ENCODE measurements around the gene MRPL23.

Gene MRPL23

GRCh38 chr11:1959786-1960185 is 12.7 kb downstream of the MRPL23 start:
- DNase-seq, result no peak

- no peak for DNase-seq
These were observed 16.7 kb downstream of the MRPL23 start for GRCh38 chr11:1963864-1964263.

GRCh38 chr11:1964348-1964747 is 17.2 kb downstream of the MRPL23 start:
- DNase-seq, result no peak

GRCh38 chr11:1964955-1965354 is 17.8 kb downstream of the MRPL23 start:
- no peak for DNase-seq

- DNase-seq, result no peak
These were observed 19.4 kb downstream of the MRPL23 start for GRCh38 chr11:1966531-1966930.

- no peak for DNase-seq
These were observed 20.6 kb downstream of the MRPL23 start for GRCh38 chr11:1967641-1968225.

- DNase-seq, result no peak
These were observed 21.4 kb downstream of the MRPL23 start for GRCh38 chr11:1968454-1969002.

- no peak for DNase-seq
These were observed 21.9 kb downstream of the MRPL23 start for GRCh38 chr11:1969035-1969434.

- DNase-seq, result no peak
These were observed 22.6 kb downstream of the MRPL23 start for GRCh38 chr11:1969776-1970175.

GRCh38 chr11:1970956-1971355 is 23.8 kb downstream of the MRPL23 start:
- DNase-seq, result no peak

- DNase-seq, result no peak
These were observed 28.1 kb downstream of the MRPL23 start for GRCh38 chr11:1975185-1975584.

GRCh38 chr11:1978720-1979473 is 31.8 kb downstream of the MRPL23 start:
- no peak for DNase-seq

GRCh38 chr11:1979607-1980006 is 32.5 kb downstream of the MRPL23 start:
- no peak for DNase-seq

- DNase-seq, result no peak
These were observed 35.9 kb downstream of the MRPL23 start for GRCh38 chr11:1982873-1983600.

GRCh38 chr11:1983601-1983961 is 36.4 kb downstream of the MRPL23 start:
- DNase-seq, result no peak

GRCh38 chr11:1987024-1987423 is 39.9 kb downstream of the MRPL23 start:
- DNase-seq, result no peak

GRCh38 chr11:1988174-1988573 is 41.0 kb downstream of the MRPL23 start:
- DNase-seq, result no peak

- DNase-seq, result no peak
These were observed 41.7 kb downstream of the MRPL23 start for GRCh38 chr11:1988667-1989317.

- no peak for DNase-seq
These were observed 42.8 kb downstream of the MRPL23 start for GRCh38 chr11:1989953-1990352.

- DNase-seq, result no peak
These were observed 43.9 kb downstream of the MRPL23 start for GRCh38 chr11:1990872-1991578.

- no peak for DNase-seq
These were observed 45.0 kb downstream of the MRPL23 start for GRCh38 chr11:1992111-1992510.

GRCh38 chr11:1994121-1994520 is 47.0 kb downstream of the MRPL23 start:
- DNase-seq, result no peak

GRCh38 chr11:1997755-1998154 is 50.6 kb downstream of the MRPL23 start, which contains the start of gene H19:
TSS of gene H19 (minus strand) at chr11:1997842.
- DNase-seq, result no peak
